WI38 (cell line): ENCODE data around the gene RBM41.
A peak's percentile ranks its signal among the peaks of the same experiment; 100 is the strongest.

ENCODE experiments used
- H3K4me3 ChIP-seq: 2 replicates; pipeline ENCODE4 v1.5.1; 2011; ENCODE audit warnings: low read depth, mild to moderate bottlenecking, control low read depth, low read length
- TF ChIP-seq, protein P1 (sequence below): IDR thresholded peaks from 2 replicates; pipeline ENCODE4 v1.5.1; 2012; ENCODE audit warnings: low read depth, mild to moderate bottlenecking, control low read depth, low read length

RBM41 gene

DNA sequence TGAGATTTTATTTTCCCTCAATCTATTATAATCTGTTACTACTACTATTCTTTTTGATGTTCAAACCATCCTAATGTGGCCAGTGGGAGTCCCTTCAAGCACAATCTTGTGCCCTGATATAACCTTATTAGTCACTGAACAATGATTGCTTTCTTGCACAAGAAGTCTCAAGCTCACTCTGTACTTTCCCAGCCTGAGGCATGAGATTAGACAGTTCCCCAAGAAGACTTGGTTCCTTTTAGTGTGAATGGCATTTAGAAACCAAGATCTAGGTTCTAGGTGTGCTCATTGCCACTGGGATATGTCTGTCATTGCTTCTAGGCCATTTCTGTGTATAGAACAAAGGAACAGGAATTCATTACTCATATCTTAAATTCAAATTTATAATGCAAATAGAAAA lies 28.0 kb upstream of the RBM41 start:
- TF ChIP-seq, protein P1, sequence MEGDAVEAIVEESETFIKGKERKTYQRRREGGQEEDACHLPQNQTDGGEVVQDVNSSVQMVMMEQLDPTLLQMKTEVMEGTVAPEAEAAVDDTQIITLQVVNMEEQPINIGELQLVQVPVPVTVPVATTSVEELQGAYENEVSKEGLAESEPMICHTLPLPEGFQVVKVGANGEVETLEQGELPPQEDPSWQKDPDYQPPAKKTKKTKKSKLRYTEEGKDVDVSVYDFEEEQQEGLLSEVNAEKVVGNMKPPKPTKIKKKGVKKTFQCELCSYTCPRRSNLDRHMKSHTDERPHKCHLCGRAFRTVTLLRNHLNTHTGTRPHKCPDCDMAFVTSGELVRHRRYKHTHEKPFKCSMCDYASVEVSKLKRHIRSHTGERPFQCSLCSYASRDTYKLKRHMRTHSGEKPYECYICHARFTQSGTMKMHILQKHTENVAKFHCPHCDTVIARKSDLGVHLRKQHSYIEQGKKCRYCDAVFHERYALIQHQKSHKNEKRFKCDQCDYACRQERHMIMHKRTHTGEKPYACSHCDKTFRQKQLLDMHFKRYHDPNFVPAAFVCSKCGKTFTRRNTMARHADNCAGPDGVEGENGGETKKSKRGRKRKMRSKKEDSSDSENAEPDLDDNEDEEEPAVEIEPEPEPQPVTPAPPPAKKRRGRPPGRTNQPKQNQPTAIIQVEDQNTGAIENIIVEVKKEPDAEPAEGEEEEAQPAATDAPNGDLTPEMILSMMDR, result no peak
- H3K4me3 ChIP-seq, result no peak overlapping the region

DNA sequence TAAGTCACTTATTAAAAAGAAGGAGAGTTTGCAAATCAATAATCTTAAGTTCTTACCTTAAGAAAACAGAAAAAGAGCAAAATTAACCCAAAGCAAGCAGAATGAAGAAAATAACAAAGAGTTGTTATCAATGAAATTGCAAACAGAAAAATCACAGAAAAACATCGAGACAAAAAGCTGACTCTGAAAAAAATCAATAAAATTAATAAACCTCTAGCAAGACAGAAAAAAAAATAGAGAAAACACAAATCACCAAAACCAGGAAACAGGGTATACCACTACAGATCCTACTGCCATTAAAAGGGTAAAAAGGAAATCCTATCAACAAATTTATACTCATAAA lies 17.3 kb upstream of the RBM41 start:
- TF ChIP-seq, protein P1, result no peak
- no peak overlapping the region for H3K4me3 ChIP-seq

DNA sequence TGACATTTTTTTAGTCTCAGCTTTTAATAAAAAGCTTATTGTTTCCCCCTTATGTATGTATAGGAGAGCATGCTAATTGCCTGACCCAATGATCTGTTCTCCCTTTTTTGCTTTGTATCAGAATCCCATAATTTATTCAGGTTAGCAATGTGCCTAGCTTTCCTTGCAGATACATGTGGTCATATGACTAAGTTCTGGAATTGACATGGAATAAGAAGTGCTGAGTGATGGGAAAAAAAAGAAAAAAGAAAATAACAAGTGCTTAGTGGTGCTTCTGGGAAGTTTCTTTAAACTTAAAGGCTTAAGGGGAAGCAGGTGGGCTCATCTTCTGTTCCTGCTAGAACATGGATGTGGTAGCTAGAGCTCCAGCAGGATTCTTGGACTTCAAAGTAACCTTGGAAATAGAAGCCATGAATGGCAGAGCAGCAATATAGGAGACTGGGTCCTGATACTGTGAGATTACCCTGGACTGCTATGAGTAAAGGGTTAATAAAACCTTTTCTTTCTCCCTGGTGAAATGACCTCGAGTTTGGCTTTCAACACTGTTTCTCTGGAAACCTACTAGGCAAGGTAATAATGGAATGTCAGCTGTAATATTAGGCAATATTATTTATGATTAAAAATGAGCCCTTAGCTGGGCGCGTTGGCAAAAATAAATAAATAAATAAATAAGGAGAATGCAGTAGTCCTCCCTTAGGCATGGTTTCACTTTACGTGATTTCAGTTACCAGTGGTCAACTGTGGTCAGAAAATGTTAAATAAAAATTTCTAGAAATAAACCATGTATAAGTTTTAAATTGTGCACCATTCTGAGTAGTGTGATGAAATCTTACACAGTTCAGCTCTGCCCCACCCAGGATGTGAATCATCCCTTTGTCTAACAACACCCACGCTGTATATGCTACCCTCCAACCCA lies 16.7 kb upstream of the RBM41 start:
- TF ChIP-seq, protein P1, result no peak
- no peak overlapping the region for H3K4me3 ChIP-seq

DNA sequence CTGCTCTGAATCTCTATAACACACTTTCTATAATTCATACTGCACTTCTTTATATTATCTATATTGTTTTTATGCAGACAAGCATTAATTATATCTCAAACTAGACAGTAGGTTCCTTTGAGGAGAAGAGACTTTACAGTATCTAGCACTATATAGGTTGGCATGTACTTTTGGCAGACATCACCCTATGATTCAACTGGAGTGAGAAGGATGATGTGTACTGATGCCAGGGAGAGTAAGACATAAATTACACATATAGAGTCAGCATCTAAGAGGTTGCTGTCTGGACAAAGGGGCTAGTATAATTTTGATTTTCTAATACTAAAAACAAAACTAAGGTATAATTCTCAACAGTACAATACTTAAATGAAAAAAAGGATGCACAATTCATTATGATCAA lies 5.1 kb upstream of the RBM41 start:
- TF ChIP-seq, protein P1, result no peak

GRCh38 chrX:107119283-107119682 lies 661 bp upstream of the RBM41 start:
- no peak overlapping the region for H3K4me3 ChIP-seq
- TF ChIP-seq, protein P1, result no peak

More for the DNA sequence above, 5.1 kb upstream of the RBM41 start:
- H3K4me3 ChIP-seq, result no peak overlapping the region

GRCh38 chrX:107117993-107118321 lies 665 bp downstream of the RBM41 start:
- peak overlapping the region; percentile 71 for H3K4me3 ChIP-seq
- TF ChIP-seq, protein P1, result no peak

DNA sequence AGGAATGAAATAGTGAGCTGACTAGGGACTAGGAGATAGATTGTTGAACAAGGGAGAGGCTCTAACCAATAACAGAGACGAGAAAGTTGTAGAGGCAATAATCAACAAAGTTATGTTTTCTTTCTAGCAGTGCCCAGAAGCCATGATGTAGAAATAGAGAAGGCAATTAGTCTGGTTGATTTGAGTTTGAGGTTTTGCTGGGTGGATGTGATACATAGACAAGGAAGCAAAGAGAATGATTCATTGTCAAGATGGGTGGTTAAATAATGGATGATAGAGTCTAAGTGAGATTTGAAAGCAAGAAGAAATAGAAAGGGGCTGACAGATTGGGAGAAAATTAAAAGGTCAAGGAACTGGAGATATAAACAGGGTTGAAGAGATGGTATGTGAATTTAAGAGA lies 11.2 kb downstream of the RBM41 start:
- H3K4me3 ChIP-seq, result no peak overlapping the region
- TF ChIP-seq, protein P1, result no peak
